Measurements from ENCODE around the gene ANKRD12.

DNA sequence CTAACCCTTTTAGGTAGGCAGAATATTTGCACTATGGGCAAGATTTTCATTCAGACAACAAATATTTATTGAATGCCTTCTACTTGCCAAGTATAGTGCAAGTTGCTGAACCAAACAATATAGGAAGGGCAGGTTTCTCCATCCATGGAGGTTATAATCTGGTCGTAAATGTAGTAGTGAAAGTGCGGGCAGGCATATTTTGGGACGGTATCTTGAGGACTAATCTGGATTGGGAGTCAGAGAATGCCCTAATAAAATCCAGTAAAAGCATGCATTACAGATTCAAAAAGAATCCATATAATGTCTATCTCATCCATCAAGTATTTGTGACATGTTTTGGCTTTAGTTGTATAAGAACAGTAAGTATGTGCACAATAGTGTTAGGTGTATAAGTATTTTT lies 35.8 kb upstream of the ANKRD12 start:
- TF ChIP-seq POLR2A (IDR thresholded peaks at IDR 0.05) (no peak), CTCF (IDR thresholded peaks at IDR 0.05) (no peak), EP300 (IDR thresholded peaks at IDR 0.05) (no peak), POLR2AphosphoS5 (IDR thresholded peaks at IDR 0.05) (no peak)
